Measurements from ENCODE around the gene SETD3. TPM values are rescaled to one million over a fixed set of nuclear protein-coding genes. Genes with fewer than 3 reads are reported as not detected.

The SETD3 gene
- total RNA-seq, 1 experiment from 2014 or later: 90.3 TPM

DNA sequence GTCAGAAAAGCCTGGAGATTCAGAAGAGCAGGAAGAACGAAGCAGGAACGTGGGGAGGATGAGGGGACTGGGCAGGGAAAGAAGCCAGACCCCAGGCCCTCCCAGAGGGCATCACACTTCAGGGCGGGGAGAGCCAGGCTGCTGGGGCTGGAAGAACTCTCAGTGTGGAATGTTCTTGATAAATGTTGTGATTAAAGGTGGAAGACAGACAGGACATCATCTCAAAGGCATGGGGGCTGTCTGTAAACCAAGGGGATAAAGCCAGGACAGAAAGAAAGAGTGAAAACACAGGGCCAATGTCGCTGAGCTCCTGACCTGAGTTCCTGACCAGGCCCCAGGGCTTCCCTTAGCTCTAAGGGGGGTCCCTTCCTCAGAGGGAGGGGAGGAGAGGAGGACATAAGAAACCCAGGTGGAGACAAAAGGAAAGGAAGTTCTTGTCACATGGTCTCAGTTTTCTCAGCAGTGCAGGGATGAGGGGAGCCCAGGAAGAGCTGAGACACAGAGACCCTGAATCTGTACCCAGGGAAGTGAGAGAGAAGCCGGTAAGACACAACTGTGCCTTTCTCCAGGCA, 56.3 kb downstream of the SETD3 start:
- no peak overlapping the region for H2AFZ ChIP-seq (ENCODE audit: low read length)
- H3K4me1 ChIP-seq (ENCODE audit: low read length): peaks cover 94% of the 10 kb centered on the region
- no peaks in the 10 kb centered on the region for H3K27me3 ChIP-seq (ENCODE audit: low read length)
- H3K4me3 ChIP-seq (ENCODE audit: low read length): peak overlapping the region; percentile 66
- peak overlapping the region; percentile 95 for H3K4me2 ChIP-seq (ENCODE audit: low read depth, low read length, poor library complexity, severe bottlenecking)
- H3K79me2 ChIP-seq (ENCODE audit: low read length): peaks cover 92% of the 10 kb centered on the region
- peaks cover 8% of the 10 kb centered on the region for H3K9me3 ChIP-seq (ENCODE audit: low read length)
- no peak for DNase-seq
- no peaks in the 10 kb centered on the region for H4K20me1 ChIP-seq (ENCODE audit: insufficient read depth, low read depth, low read length)
- peak overlapping the region; percentile 97 for H3K27ac ChIP-seq (ENCODE audit: low read length)
- peak overlapping the region; percentile 73 for H3K9ac ChIP-seq (ENCODE audit: low read length)
- H3K9me2 ChIP-seq (replicated peaks; ENCODE audit: insufficient read depth, low read length): no peaks in the 10 kb centered on the region
- peaks cover 13% of the 10 kb centered on the region for H3K36me3 ChIP-seq (ENCODE audit: insufficient read depth, low read length)

DNA sequence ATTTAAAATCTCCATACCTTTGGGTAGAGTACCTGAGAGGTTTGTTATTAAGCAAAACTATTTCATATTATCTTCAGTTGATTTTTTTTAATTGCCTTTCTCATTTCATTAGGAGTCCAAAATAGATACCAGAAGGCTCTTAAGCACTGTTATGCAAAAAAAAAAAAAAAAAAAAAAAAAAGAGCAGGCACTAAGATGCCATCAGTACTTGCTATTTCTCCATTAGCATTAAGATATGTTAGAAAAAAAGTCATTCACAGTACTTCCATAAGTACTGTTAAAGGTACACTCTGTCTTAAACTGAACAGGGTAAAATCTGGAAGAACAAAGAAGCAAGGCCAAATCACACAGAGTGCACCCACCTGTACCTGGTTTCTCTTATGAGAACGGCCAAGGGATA, 57.2 kb downstream of the SETD3 start:
- peak; percentile 85 for DNase-seq
- no peak overlapping the region for H2AFZ ChIP-seq (ENCODE audit: low read length)
- H3K27ac ChIP-seq (ENCODE audit: low read length): peak overlapping the region; percentile 97
- no peaks in the 10 kb centered on the region for H3K9me2 ChIP-seq (replicated peaks; ENCODE audit: insufficient read depth, low read length)
- H3K4me1 ChIP-seq (ENCODE audit: low read length): peaks cover 92% of the 10 kb centered on the region
- peak overlapping the region; percentile 73 for H3K9ac ChIP-seq (ENCODE audit: low read length)
- H3K79me2 ChIP-seq (ENCODE audit: low read length): peaks cover 88% of the 10 kb centered on the region
- no peaks in the 10 kb centered on the region for H3K27me3 ChIP-seq (ENCODE audit: low read length)
- peak overlapping the region; percentile 66 for H3K4me3 ChIP-seq (ENCODE audit: low read length)
- peaks cover 3% of the 10 kb centered on the region for H3K36me3 ChIP-seq (ENCODE audit: insufficient read depth, low read length)
- H4K20me1 ChIP-seq (ENCODE audit: insufficient read depth, low read depth, low read length): no peaks in the 10 kb centered on the region
- H3K9me3 ChIP-seq (ENCODE audit: low read length): no peaks in the 10 kb centered on the region
- peak overlapping the region; percentile 95 for H3K4me2 ChIP-seq (ENCODE audit: low read depth, low read length, poor library complexity, severe bottlenecking)

GRCh38 chr14:99422228-99423010, 58.2 kb downstream of the SETD3 start:
- Histone ChIP-seq H2AFZ (ENCODE audit: low read length) (no peak overlapping the region), H3K27ac (ENCODE audit: low read length) (peak overlapping the region; percentile 97), H3K79me2 (ENCODE audit: low read length) (peaks cover 88% of the 10 kb centered on the region), H3K9me2 (replicated peaks; ENCODE audit: insufficient read depth, low read length) (no peaks in the 10 kb centered on the region), H4K20me1 (ENCODE audit: insufficient read depth, low read depth, low read length) (no peaks in the 10 kb centered on the region), H3K36me3 (ENCODE audit: insufficient read depth, low read length) (0 out of 2 replicates have a peak, but pooled peaks cover 2% of the 10 kb centered on the region), H3K9me3 (ENCODE audit: low read length) (no peaks in the 10 kb centered on the region), H3K4me1 (ENCODE audit: low read length) (peaks cover 92% of the 10 kb centered on the region), H3K27me3 (ENCODE audit: low read length) (no peaks in the 10 kb centered on the region), H3K4me3 (ENCODE audit: low read length) (peak overlapping the region; percentile 66; the same call in 1 of the 2 replicates), H3K4me2 (ENCODE audit: low read depth, low read length, poor library complexity, severe bottlenecking) (peak overlapping the region; percentile 95), H3K9ac (ENCODE audit: low read length) (peak overlapping the region; percentile 73)
- no peak for DNase-seq

- no peak overlapping the region for H2AFZ ChIP-seq (ENCODE audit: low read length)
- no peaks in the 10 kb centered on the region for H3K9me3 ChIP-seq (ENCODE audit: low read length)
- H3K4me2 ChIP-seq (ENCODE audit: low read depth, low read length, poor library complexity, severe bottlenecking): no peak overlapping the region
- H3K4me3 ChIP-seq (ENCODE audit: low read length): no peak overlapping the region
- H3K27me3 ChIP-seq (ENCODE audit: low read length): no peaks in the 10 kb centered on the region
- H4K20me1 ChIP-seq (ENCODE audit: insufficient read depth, low read depth, low read length): no peaks in the 10 kb centered on the region
- no peak for DNase-seq
- peak overlapping the region; percentile 26 for H3K27ac ChIP-seq (ENCODE audit: low read length)
- H3K4me1 ChIP-seq (ENCODE audit: low read length): peaks cover 91% of the 10 kb centered on the region
- H3K9ac ChIP-seq (ENCODE audit: low read length): no peak overlapping the region
- H3K79me2 ChIP-seq (ENCODE audit: low read length): peaks cover 85% of the 10 kb centered on the region
- no peaks in the 10 kb centered on the region for H3K9me2 ChIP-seq (replicated peaks; ENCODE audit: insufficient read depth, low read length)
- 0 out of 2 replicates have a peak, but pooled peaks cover 2% of the 10 kb centered on the region for H3K36me3 ChIP-seq (ENCODE audit: insufficient read depth, low read length)
Observed at GRCh38 chr14:99420711-99421110, 59.9 kb downstream of the SETD3 start.

DNA sequence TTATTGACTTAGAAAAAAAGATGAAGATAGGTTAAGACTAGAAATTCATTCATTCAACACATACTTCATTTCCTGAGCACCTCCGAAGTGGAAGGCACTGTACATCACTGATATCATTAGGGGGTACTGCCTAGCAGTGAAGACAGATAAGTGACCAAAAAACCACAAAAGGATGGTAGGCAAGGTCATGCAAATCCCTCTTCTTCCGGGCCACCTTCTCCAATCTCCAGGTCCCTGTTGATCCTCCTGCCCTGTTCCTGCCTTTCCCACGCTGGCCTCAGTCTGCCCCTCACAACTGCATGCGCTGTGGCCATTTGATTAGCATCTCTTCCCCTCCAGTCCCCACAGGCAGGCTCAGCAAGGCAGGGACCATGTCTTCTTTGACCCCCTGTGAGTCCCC, 60.8 kb downstream of the SETD3 start:
- H3K36me3 ChIP-seq (ENCODE audit: insufficient read depth, low read length): peaks cover 3% of the 10 kb centered on the region; the same call in 1 of the 2 replicates
- H3K27ac ChIP-seq (ENCODE audit: low read length): peak overlapping the region; percentile 26; the same call in 1 of the 2 replicates
- no peak overlapping the region for H2AFZ ChIP-seq (ENCODE audit: low read length)
- DNase-seq: no peak
- H3K9me3 ChIP-seq (ENCODE audit: low read length): no peaks in the 10 kb centered on the region
- peaks cover 89% of the 10 kb centered on the region for H3K79me2 ChIP-seq (ENCODE audit: low read length)
- H3K27me3 ChIP-seq (ENCODE audit: low read length): no peaks in the 10 kb centered on the region
- H3K9me2 ChIP-seq (replicated peaks; ENCODE audit: insufficient read depth, low read length): no peaks in the 10 kb centered on the region
- no peak overlapping the region for H3K9ac ChIP-seq (ENCODE audit: low read length)
- no peaks in the 10 kb centered on the region; the same call in 1 of the 2 replicates for H4K20me1 ChIP-seq (ENCODE audit: insufficient read depth, low read depth, low read length)
- H3K4me3 ChIP-seq (ENCODE audit: low read length): no peak overlapping the region
- H3K4me2 ChIP-seq (ENCODE audit: low read depth, low read length, poor library complexity, severe bottlenecking): no peak overlapping the region
- peaks cover 89% of the 10 kb centered on the region for H3K4me1 ChIP-seq (ENCODE audit: low read length)

GRCh38 chr14:99418242-99418641, 62.4 kb downstream of the SETD3 start:
- Histone ChIP-seq H3K79me2 (ENCODE audit: low read length) (peaks cover 89% of the 10 kb centered on the region), H3K36me3 (ENCODE audit: insufficient read depth, low read length) (peaks cover 11% of the 10 kb centered on the region; the same call in 1 of the 2 replicates), H3K9ac (ENCODE audit: low read length) (peak overlapping the region; percentile 19), H4K20me1 (ENCODE audit: insufficient read depth, low read depth, low read length) (no peaks in the 10 kb centered on the region; the same call in 1 of the 2 replicates), H2AFZ (ENCODE audit: low read length) (no peak overlapping the region), H3K4me3 (ENCODE audit: low read length) (no peak overlapping the region), H3K27me3 (ENCODE audit: low read length) (no peaks in the 10 kb centered on the region), H3K4me1 (ENCODE audit: low read length) (peaks cover 73% of the 10 kb centered on the region), H3K27ac (ENCODE audit: low read length) (peak overlapping the region; percentile 68), H3K9me2 (replicated peaks; ENCODE audit: insufficient read depth, low read length) (no peaks in the 10 kb centered on the region), H3K4me2 (ENCODE audit: low read depth, low read length, poor library complexity, severe bottlenecking) (peak overlapping the region; percentile 6), H3K9me3 (ENCODE audit: low read length) (no peaks in the 10 kb centered on the region)
- DNase-seq: no peak

DNA sequence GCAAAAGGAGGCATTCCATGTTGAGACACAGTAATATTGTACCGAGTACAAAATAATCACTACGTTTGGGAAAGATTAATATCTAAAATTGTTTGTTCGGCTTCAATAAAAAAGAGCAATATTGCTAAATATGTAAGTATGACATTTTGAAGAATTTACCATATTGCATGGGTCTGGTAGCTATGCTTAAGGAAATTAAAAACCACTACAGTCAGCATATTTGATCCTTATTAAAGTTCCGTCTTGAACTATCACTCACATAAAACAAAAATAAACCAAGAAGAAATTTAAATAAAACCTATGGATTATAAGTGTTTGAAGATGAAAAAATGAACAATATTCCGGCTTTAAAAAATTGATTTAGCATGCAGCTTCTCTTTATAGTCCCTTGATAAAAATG, 63.8 kb downstream of the SETD3 start:
- no peaks in the 10 kb centered on the region for H3K9me2 ChIP-seq (replicated peaks; ENCODE audit: insufficient read depth, low read length)
- H3K9ac ChIP-seq (ENCODE audit: low read length): no peak overlapping the region
- peaks cover 60% of the 10 kb centered on the region for H3K4me1 ChIP-seq (ENCODE audit: low read length)
- no peak overlapping the region for H2AFZ ChIP-seq (ENCODE audit: low read length)
- peaks cover 18% of the 10 kb centered on the region; the same call in 1 of the 2 replicates for H3K36me3 ChIP-seq (ENCODE audit: insufficient read depth, low read length)
- no peaks in the 10 kb centered on the region for H3K9me3 ChIP-seq (ENCODE audit: low read length)
- peak overlapping the region; percentile 68 for H3K27ac ChIP-seq (ENCODE audit: low read length)
- no peak for DNase-seq
- peaks cover 88% of the 10 kb centered on the region for H3K79me2 ChIP-seq (ENCODE audit: low read length)
- no peaks in the 10 kb centered on the region; the same call in 1 of the 2 replicates for H4K20me1 ChIP-seq (ENCODE audit: insufficient read depth, low read depth, low read length)
- H3K27me3 ChIP-seq (ENCODE audit: low read length): no peaks in the 10 kb centered on the region
- H3K4me2 ChIP-seq (ENCODE audit: low read depth, low read length, poor library complexity, severe bottlenecking): no peak overlapping the region
- H3K4me3 ChIP-seq (ENCODE audit: low read length): no peak overlapping the region

All from Karpas-422 (cell line).